Stimulated activated CD4-positive, alpha-beta T cell treated with anti-CD3 and anti-CD28 coated beads, Interleukin-1b, Interleukin-23, amount 100 ng/mL, for 4 hours (primary cell): ENCODE measurements around the gene TTC22.

Source experiments
- DNase-seq, 2 donors: peaks; one replicate each; pipeline ENCODE4 v3.0.0-alpha.2; 2020; ENCODE audit warnings: low read depth in 2 of 2

The TTC22 gene

DNA sequence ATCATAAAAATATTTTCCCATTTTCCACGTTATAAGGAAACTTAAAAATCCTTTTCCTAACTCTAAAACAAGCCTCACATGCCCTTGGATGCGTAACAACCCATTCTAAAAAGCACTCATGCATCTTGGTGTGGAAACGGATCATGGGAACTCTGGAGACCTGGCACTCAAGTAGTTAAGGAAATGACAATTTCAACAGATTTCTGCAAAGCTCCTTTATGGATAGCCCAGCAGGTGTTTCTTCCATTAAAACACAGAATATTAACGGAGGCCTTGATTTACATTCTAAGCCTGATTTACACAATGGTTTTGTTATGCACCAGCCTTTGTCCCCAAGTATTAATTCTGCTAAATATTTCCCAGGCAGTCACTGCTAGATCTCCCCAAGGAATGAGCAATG lies 49.7 kb downstream of the TTC22 start:
- no peak for DNase-seq

DNA sequence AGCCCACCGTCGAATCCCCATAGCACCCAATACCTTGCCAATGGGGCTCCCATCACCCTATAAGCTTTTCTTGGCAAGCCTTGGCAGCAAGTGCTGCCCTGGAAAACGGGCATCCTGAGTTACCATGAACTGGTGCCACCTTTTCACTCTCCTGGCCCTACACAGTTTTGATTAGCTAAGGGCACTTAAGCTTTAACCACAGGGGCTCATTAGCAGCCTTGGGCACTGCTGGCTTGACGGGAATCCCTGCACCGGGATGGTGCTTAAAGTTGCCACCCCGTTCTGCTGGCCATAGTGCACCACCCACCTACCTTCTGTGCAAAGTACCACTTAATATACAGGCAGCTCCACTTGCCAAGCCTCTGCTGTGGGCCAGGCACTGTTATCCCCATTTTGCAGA lies 50.5 kb downstream of the TTC22 start:
- no peak for DNase-seq

DNA sequence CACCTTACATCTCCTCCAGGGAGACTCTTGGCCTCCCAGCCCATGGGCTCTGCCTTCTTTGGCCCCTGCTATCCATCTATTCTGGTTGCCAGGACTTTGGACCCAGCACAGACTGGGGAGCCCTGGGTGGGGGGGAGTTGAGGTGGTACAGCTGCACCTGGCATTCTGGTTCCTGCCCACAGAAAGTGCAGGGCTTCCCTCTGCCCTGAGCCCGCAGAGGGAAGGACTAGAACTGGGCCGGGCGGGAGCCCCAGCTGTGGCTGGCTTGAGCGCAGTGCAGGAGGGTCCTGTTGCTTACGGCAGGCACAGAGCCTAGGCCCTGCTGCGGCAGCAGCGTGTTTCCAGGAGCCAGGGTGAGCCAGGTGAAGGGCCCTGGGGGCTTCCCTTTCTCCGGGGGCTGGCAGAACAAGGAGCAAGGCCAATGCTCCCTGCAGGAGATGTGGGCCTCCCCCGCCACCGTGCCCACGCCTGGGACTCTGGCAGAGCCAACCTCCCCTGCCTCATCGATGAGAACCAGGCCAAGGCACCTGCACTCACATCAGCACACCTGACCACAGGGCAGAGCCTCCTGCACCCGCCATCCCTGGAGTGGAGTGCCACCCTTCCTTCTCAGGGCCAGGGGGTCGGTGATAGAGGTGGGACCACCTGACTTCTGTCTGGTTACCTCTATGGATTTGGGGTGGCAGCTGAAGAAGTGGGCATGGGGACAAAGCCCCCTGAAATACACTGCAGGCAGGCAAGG lies 52.9 kb downstream of the TTC22 start:
- no peak for DNase-seq

DNA sequence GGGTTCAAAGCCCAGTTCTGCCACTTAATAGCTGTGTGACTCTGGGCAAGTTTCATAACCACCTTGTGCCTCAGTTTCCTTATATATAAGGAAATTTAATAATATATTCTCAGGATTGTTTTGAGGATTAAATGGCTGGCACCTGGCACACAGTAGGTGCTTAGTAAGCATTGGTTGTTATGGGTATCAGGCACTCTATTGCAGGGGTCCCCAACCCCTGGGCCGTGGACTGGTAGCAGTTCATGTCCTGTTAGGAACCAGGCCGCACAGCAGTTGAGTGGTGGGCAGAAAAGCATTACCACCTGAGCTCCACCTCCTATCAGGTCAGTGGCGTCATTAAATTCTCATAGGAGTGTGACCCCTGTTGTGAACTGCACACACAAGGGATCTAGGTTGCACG lies 55.3 kb downstream of the TTC22 start:
- no peak for DNase-seq

DNA sequence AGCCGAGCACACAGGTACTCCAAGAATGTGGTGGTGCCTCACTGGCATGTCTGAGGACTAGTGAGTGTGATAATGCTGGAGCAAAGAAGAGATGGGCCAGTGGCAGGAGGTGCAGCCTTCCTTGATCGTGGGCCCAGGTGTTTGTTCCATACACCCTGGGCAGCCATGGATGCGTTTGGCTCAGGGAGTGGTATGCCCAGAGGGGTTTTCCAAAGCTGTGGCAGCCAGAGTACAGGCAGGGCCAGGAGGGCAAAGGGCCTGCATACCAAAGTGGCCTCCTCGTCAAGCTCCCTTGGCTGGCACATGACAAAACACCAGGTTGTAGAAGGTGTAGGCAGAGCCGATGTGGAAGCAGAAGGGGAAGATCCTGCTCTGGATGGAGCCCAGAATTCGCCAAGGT lies 55.8 kb downstream of the TTC22 start:
- no peak for DNase-seq

DNA sequence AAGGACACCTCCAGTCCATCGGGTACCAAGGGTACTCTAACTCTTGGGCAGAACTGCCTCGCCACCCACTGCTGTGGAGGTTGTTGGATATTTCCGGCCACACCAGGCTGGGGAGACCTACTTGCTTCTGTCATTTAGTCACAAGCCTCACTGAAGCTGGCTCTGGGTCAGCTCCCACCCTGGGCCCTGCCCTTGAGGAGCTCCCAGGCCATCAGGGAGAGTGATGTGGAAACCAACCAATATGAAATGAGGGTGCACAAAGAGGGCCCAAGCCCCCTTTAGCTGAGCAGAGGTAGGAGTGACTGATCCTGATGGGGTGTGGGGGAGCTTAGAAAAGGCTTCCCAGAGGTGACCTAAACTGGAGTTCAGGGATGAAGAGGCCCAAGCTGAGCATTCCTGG lies 56.4 kb downstream of the TTC22 start:
- DNase-seq: no peak

DNA sequence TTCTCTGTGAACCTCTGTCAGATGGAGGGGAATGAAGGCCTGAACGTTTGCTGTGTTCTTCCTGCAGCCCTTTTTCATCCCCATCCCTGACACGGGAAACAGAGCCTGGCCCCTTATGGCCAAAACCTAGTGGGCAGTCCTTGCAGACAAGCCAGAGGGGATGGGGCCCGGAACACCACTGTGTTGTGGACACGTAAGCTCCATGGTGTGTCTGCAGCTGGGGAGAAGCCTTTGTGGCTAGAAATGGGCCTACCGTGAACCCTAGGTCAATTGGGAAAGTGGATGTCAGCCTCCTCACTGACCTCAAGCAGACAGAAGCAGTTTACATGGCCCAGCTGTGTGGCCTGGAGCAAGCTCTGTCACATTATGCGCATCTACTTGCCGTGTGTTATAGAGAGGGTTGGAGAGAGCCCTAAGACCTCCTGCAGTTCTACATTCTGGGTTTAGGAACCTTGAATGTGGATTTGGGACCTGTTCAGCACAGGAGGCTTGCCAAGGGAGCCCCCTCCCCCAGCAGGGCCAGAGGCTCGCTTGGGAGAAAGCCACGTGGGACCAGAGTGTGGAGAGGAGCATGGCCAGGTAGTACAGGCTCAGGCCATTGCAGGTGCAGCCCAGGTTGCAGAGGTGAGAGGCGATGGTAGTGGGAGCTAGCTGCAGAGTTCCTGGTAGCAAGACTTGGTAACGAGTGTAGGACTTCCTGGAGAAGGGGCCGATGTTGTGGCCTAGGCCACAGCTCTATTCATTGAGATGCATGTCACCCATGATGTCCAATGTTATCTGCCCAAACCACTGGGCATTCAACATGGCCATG lies 57.5 kb downstream of the TTC22 start:
- DNase-seq: no peak

DNA sequence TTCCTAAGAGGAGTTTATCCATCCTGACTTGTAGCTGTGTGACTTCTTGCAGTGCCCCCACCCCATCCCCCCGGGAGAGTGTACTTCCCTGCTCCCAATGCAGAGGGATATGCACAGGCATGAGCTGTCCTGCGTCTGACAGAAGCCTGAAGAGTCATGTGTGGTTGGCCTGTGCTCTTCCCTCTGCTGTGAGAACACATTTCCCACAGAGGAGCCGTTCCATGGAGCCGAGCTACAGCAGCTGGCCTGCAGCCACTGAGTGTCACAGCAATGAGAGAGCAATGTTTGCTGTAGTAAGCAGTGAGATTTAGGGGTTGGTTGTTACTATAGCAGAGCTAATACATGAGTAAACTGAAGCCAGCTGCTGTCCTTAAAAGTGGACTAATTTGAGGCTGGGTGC lies 58.8 kb downstream of the TTC22 start:
- no peak for DNase-seq

DNA sequence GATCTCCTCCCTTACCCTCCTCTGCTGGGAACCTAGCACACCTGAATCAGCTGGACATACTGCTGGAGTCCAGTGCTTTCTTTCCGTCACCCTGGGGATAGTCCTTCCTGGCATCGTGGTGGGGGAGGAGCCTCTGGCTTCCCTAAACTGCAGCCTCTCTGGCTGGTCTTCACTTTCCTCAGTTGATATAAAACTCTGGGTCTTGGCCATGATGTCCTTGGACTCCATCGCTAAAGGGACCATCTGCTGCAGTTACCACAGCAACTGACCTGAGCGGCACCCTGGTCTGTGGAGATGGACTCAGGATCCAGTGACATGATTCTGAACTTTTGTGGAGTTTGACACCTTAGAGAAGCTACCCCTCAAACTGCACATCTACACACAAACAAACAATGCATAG lies 59.6 kb downstream of the TTC22 start:
- no peak for DNase-seq

DNA sequence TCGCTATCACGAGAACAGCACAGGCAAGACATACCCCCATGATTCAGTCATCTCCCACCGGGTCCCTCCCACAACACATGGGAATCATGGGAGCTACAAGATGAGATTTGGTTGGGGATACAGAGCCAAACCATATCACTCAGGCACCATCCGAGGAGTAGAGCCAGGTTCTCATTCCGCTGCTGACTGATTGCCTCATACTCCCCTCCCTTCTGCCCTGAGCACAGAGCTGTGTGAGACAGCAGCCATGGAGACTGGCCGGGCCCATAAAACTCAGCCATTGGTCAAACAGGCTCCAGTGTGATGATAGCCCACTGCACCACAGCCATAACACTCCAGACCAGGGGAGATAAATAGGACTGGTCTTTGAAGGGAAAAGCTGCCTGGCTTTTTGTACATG lies 62.9 kb downstream of the TTC22 start:
- no peak for DNase-seq

DNA sequence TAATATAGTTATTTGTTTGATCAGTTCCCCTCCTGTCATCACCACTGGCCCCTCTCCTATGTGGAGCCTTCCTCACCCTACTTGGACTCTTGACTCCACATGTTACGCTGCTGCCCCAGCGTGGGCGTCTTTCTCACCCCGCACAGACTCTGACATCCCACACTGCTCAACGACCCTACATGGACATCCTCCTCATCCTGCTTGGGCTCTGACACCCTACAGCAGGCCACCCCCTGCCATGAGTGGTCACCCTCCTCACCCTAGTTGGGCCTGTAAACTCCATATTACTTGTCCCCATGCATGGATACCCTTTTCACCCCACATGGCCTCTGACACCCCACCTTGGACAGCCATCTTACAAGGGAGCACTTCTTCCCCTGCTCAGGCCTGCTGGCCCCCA lies 64.4 kb downstream of the TTC22 start:
- DNase-seq: no peak
